Activated CD4-positive, alpha-beta memory T cell treated with anti-CD3 and anti-CD28 coated beads, Interleukin-2, amount 10 ng/mL, durations not matched to agents 7 days and 5 days (primary cell): ENCODE data around the gene FGF11. TPM values are rescaled to one million over a fixed set of nuclear protein-coding genes. Genes with fewer than 3 reads are reported as not detected.

ENCODE experiments used
- CTCF ChIA-PET: fragments of 350-600 bp; sonication (Branson Sonifier 250); formaldehyde crosslinking; loops from one replicate; lab custom pipeline; 2021; ENCODE audit warnings: antibody characterized with exemption, inconsistent platforms; lab: Charles Lee
- POLR2A ChIA-PET: fragments of 350-600 bp; sonication (Branson Sonifier 250); formaldehyde crosslinking; loops from one replicate; lab custom pipeline; 2021; ENCODE audit warnings: antibody characterized with exemption; lab: Charles Lee
- DNase-seq: peaks from one replicate; pipeline ENCODE4 v3.0.0-alpha.2; 2020
- H3K27ac Mint-ChIP-seq: one replicate; pipeline ENCODE4 v1.8.0; 2021; ENCODE audit warnings: mild to moderate bottlenecking, mixed read lengths
- H3K27me3 Mint-ChIP-seq: one replicate; pipeline ENCODE4 v1.8.0; 2021; ENCODE audit warnings: mixed read lengths
- H3K36me3 Mint-ChIP-seq: one replicate; pipeline ENCODE4 v1.8.0; 2021; ENCODE audit warnings: low read depth, mixed read lengths
- H3K4me1 Mint-ChIP-seq: one replicate; pipeline ENCODE4 v1.8.0; 2021; ENCODE audit warnings: mixed read lengths
- H3K4me3 Mint-ChIP-seq: one replicate; pipeline ENCODE4 v1.8.0; 2021; ENCODE audit warnings: mild to moderate bottlenecking, mixed read lengths
- H3K9me3 Mint-ChIP-seq: one replicate; pipeline ENCODE4 v1.8.0; 2021; ENCODE audit warnings: mixed read lengths
- total RNA-seq, 2 experiments: library from RNA; stranded (reverse); gene quantifications; one replicate each; pipeline ENCODE4 v1.2.3, GENCODE V29; 2021

Gene FGF11
- total RNA-seq, 2 experiments from 2014 or later = 8.9 to 10.8 TPM

DNA sequence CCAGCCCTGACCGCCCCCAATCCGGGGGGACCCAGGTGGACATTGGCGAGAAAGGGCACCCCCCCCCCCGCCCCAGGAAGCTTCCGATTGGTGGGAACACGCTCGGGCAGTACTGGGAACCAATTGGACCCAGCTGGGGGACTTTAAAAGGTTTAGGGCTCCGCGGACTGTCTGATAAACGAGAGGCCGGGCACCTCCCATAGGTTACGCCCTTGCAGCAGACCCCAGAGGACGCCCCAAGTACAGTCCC is 35.7 kb upstream of the FGF11 start:
- Mint-ChIP-seq H3K9me3 (no peaks in the 10 kb centered on the region), H3K4me1 (peaks cover 24% of the 10 kb centered on the region), H3K27ac (peak overlapping the region; percentile 91), H3K36me3 (peaks cover 7% of the 10 kb centered on the region), H3K4me3 (peak overlapping the region; percentile 95), H3K27me3 (peaks cover 13% of the 10 kb centered on the region)
- POLR2A ChIA-PET = interaction anchor here (0.6 to 3.0 kb wide), 20 partner anchors 9 to 454 kb away, joined by 3 to 24 read pairs (median 4); partner anchors contain the start of genes ACAP1, MPDU1, NAA38 and PLSCR3
- CTCF ChIA-PET = interaction anchor here (0.6 to 3.4 kb wide), 7 partner anchors 10 to 688 kb away, joined by 3 to 18 read pairs (median 4); partner anchors contain the start of gene TMEM102
- no peak for DNase-seq

DNA sequence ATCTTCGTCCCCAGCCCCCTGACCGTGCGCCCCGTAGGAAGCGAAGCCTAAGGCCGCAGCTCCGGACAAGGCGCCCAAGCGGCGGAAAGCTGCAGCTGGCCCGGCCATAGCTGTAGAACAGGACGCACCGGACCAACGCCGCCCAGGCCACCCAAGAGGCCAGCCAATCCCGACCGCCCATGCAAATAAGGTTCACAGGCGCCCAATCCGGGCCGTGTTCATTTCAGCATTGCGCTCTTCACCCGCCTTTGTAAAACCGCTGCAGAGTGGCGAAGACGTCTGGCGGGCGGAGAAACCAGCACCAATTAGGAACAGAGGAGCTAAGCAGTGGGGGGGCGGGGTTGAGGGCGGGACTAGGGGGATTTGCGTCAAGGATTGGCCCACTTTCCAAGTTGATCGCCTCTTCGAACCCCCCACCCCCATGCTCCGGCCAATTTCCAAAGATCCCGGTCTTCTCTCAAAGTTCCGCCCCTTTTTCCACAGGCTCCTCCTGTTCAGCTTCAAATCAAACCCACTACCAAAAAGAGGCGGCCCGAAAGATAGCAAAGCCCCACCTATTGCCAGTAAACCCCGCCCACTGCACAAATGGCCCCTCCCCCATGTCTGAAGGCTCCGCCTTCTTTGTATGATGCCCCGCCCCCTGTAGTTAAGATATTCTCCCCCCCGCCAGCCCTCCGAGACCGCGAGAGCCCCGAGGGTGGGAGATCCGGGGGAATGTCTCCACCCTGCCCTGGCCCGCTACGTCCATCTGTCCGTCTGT is 35.2 kb upstream of the FGF11 start, which contains the start of gene TMEM256:
Gene TMEM256, minus strand, starts transcription at position 121 of the 760 bp plus-strand sequence. Its CDS starts 13 bp downstream, at position 108.
- Mint-ChIP-seq H3K9me3 (no peaks in the 10 kb centered on the region), H3K4me3 (peak within 1 kb of the TSS; percentile 95), H3K4me1 (peaks cover 27% of the 10 kb centered on the region), H3K36me3 (peaks cover 7% of the 10 kb centered on the region), H3K27ac (peak within 1 kb of the TSS; percentile 91), H3K27me3 (peaks cover 15% of the 10 kb centered on the region)
- peak; percentile 98 for DNase-seq
- CTCF ChIA-PET = interaction anchor here (0.6 to 3.4 kb wide), 7 partner anchors 10 to 687 kb away, joined by 3 to 18 read pairs (median 4); partner anchors contain the start of gene TMEM102
- POLR2A ChIA-PET = interaction anchor here (0.8 to 3.0 kb wide), 17 partner anchors 10 to 453 kb away, joined by 3 to 24 read pairs (median 6); partner anchors contain the start of genes ACAP1, MPDU1, NAA38 and PLSCR3

DNA sequence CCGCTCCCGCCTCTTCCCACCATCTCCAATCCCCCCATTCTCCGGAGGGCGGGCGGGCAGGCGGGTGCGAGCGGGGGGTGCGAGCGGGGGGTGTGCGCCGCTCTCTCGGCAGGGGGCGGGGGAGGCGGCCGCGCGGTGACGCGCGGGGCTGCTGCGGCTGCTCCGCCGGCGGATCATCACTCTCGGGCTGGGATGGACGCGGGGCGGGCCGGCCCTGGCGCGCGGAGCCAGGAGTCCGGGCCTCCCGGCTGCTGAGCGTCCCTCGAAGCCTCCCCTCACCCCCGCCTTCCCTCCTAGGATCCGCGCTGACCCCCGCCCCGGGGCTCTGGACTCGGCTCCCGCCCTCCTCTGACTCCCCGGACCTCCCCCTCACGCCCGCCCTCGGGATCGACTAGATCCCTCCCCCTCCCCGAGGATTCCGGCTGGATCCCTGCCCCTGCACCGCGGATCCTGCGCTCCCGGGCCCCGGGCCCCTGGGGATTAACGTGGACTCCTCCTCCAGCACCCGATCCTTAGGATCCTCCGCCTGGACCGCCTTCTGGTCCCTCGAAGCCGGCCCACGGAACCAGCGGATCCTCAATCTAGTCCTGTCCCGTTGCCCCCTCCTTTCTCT is 34.5 kb upstream of the FGF11 start:
- H3K9me3 Mint-ChIP-seq = no peaks in the 10 kb centered on the region

DNA sequence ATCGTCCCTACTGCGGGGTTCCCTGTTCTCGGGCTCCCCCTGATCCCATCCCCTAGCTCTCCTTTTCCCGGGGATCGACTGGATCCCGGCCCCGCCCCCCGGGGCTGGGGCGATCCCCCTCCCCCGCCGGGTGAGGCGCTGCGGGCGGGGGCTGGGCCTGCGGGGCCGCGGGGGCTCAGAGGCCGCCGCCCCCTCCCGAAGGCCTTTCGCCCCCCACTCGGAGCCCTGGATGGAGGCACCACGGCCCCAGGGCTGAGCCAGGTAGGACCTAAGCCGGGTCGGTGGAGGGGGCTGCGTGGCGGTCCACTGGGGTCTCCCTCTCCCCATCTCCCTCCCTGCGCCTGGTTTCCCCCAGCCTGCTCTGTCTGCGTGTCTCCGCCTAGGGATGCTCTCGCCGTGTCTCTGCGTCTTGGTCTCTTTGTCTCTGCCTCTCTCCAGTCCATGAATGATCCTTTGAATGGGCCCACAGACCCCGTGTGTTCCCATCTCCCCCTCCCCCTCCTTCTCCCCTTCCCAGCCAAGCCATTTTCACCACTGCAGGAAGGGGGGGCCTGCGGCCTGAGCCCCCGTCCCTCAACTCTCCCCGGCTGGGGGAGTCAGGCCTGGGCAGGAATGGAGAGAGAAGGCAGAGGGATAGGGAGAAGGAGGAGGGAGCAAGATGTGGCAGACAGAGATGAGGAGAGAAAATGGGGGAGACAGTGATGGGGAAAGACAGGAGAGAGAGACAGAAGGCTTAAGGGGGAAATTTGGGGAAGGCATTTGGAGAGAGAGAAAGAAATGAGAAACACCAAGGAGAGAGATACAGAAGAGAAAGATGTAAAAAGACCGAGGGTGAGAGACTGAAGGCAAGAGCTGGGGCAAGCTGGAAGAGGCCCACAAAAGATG is 33.7 kb upstream of the FGF11 start:
- H3K27me3 Mint-ChIP-seq = peaks cover 19% of the 10 kb centered on the region
- H3K9me3 Mint-ChIP-seq = no peaks in the 10 kb centered on the region
- H3K4me3 Mint-ChIP-seq = peak overlapping the region; percentile 75
- CTCF ChIA-PET = no interaction called here
- H3K36me3 Mint-ChIP-seq = peaks cover 4% of the 10 kb centered on the region
- no peak overlapping the region for H3K27ac Mint-ChIP-seq
- no peak for DNase-seq
- POLR2A ChIA-PET = interaction anchor here (1.3 to 2.9 kb wide), 3 partner anchors 69 to 178 kb away, joined by 3 to 10 read pairs (median 6); partner anchors contain the start of genes ACAP1, MPDU1 and POLR2A
- H3K4me1 Mint-ChIP-seq = peaks cover 24% of the 10 kb centered on the region

More for the DNA sequence above, 34.5 kb upstream of the FGF11 start:
- POLR2A ChIA-PET = interaction anchor here (0.8 to 3.0 kb wide), 14 partner anchors 9 to 282 kb away, joined by 3 to 24 read pairs (median 6); partner anchors contain the start of genes ACAP1, MPDU1, PLSCR3 and POLR2A
- no peak for DNase-seq
- Mint-ChIP-seq H3K27me3 (peaks cover 19% of the 10 kb centered on the region), H3K36me3 (peaks cover 4% of the 10 kb centered on the region), H3K4me1 (peaks cover 25% of the 10 kb centered on the region), H3K4me3 (peak overlapping the region; percentile 95), H3K27ac (peak overlapping the region; percentile 91)
- CTCF ChIA-PET = interaction anchor here (0.8 to 3.4 kb wide), 4 partner anchors 16 to 184 kb away, joined by 3 to 18 read pairs (median 5); partner anchors contain the start of gene TMEM102

GRCh38 chr17:7406235-7406825 is 33.0 kb upstream of the FGF11 start:
- Mint-ChIP-seq H3K36me3 (peaks cover 4% of the 10 kb centered on the region), H3K9me3 (no peaks in the 10 kb centered on the region), H3K27ac (no peak overlapping the region), H3K27me3 (peaks cover 19% of the 10 kb centered on the region), H3K4me3 (peak overlapping the region; percentile 46), H3K4me1 (peaks cover 24% of the 10 kb centered on the region)
- ChIA-PET CTCF (interaction anchor here (1.7 kb wide), 1 partner anchor 30 kb away, joined by 4 read pairs; no protein-coding TSS in a partner anchor), POLR2A (no interaction called here)
- DNase-seq = no peak

DNA sequence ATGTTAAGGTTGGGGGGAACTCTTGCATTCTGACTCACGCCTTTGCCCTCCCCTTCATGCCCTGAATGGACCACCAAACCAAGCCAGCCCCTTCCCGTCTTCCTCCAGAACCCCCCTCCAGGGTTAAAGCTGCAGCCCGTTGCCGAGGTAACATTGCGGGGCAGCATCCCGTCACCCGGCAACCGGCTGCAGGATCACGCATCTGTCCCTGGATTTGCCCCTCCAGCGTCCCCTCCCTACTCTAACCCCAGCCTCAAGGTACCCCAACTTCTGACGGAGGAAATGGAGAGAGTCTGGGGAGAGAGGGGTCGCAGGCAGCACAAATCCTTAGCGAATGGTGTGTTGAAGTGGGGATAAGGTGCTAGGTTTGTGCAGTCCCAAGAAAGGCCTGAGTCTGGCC is 32.2 kb upstream of the FGF11 start:
- Mint-ChIP-seq H3K4me3 (no peak overlapping the region), H3K36me3 (no peaks in the 10 kb centered on the region), H3K4me1 (peaks cover 21% of the 10 kb centered on the region), H3K9me3 (no peaks in the 10 kb centered on the region), H3K27me3 (peaks cover 19% of the 10 kb centered on the region), H3K27ac (no peak overlapping the region)
- CTCF ChIA-PET = interaction anchor here (1.7 kb wide), 1 partner anchor 30 kb away, joined by 4 read pairs; no protein-coding TSS in a partner anchor
- POLR2A ChIA-PET = no interaction called here
- DNase-seq = no peak

DNA sequence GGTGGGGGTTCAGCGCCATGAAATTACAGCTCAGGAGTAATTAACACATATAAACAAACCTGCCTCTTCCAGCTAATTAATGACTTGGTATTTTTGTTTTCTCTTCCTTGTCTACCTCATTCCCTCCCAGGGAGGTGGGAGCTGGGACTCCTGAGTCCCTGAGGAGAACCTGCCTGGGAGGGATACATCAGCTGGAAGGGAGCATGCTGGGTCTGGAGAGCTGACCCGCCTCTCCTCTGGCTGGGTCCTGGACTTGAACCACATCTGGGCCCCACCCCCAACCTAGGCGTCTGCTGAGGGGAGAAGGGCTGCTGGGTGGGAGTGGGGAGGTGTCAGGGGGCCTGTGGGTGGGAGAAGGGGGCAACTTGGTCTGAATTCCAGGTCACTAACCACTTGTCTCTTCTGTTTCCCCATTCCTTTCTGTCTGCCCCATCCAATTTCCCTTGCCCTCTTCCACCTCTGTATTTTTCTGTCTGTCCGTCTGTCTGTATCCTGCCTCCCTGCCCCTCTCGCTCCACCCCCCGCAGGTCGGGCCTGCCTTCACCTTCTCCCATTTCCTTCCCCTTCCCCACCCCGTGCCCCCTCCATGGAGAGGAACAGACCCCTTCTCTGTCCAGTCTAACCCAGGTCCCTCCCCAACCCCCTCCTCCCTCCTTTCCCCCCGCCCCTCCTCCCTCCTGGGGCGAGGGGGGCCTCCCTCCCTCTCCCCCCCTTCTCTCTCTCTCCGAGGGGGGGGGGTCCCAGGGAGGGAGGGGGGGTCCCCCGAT is 31.6 kb upstream of the FGF11 start, which contains the start of gene NLGN2:
Gene NLGN2, plus strand, starts transcription at position 361 of the 767 bp plus-strand sequence. CDS start 411 bp downstream, outside the sequence.
- H3K9me3 Mint-ChIP-seq = no peaks in the 10 kb centered on the region
- POLR2A ChIA-PET = no interaction called here
- peaks cover 21% of the 10 kb centered on the region for H3K4me1 Mint-ChIP-seq
- peaks cover 19% of the 10 kb centered on the region for H3K27me3 Mint-ChIP-seq
- CTCF ChIA-PET = interaction anchor here (1.7 kb wide), 1 partner anchor 29 kb away, joined by 4 read pairs; no protein-coding TSS in a partner anchor
- H3K27ac Mint-ChIP-seq = no peak within 1 kb of the TSS
- DNase-seq = no peak
- no peak within 1 kb of the TSS for H3K4me3 Mint-ChIP-seq
- H3K36me3 Mint-ChIP-seq = no peaks in the 10 kb centered on the region

- Mint-ChIP-seq H3K4me1 (peaks cover 15% of the 10 kb centered on the region), H3K9me3 (no peaks in the 10 kb centered on the region), H3K36me3 (no peaks in the 10 kb centered on the region), H3K27me3 (peaks cover 19% of the 10 kb centered on the region), H3K4me3 (no peak overlapping the region), H3K27ac (no peak overlapping the region)
- CTCF ChIA-PET = interaction anchor here (0.6 to 1.7 kb wide), 2 partner anchors 26 to 28 kb away, joined by 4 read pairs; no protein-coding TSS in a partner anchor
- POLR2A ChIA-PET = no interaction called here
- peak; percentile 38 for DNase-seq
These were observed 31.0 kb upstream of the FGF11 start for GRCh38 chr17:7408252-7408727.

DNA sequence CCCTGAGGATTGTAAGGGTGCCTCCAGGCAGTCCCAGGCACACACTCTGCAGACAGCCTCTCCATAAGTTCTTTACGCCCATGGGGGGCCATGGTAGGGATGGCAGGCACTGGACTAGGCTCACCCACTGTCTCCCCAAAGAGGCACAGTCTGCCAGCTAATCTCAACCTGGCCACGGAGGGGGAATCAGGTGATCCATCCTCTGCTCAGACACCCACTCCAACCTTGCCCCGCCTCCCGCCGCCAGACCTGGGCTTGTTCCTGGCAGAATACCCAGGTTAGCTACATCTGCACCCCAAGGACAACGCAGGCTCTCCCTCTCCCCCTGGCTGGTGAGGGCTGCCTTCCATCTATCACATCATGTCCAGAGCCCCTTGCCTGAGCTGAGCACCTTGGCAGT is 30.4 kb upstream of the FGF11 start:
- POLR2A ChIA-PET = no interaction called here
- Mint-ChIP-seq H3K36me3 (no peaks in the 10 kb centered on the region), H3K4me3 (no peak overlapping the region), H3K9me3 (no peaks in the 10 kb centered on the region), H3K27me3 (peaks cover 19% of the 10 kb centered on the region), H3K27ac (no peak overlapping the region), H3K4me1 (peaks cover 14% of the 10 kb centered on the region)
- DNase-seq = no peak
- CTCF ChIA-PET = interaction anchor here (0.6 kb wide), 1 partner anchor 27 kb away, joined by 4 read pairs; no protein-coding TSS in a partner anchor

- H3K36me3 Mint-ChIP-seq = no peaks in the 10 kb centered on the region
- no peak overlapping the region for H3K4me3 Mint-ChIP-seq
- CTCF ChIA-PET = no interaction called here
- H3K4me1 Mint-ChIP-seq = peaks cover 14% of the 10 kb centered on the region
- no peak for DNase-seq
- no peaks in the 10 kb centered on the region for H3K9me3 Mint-ChIP-seq
- no peak overlapping the region for H3K27ac Mint-ChIP-seq
- H3K27me3 Mint-ChIP-seq = peaks cover 19% of the 10 kb centered on the region
- POLR2A ChIA-PET = interaction anchor here (0.9 kb wide), 1 partner anchor 15 kb away, joined by 4 read pairs; the partner anchor contains the start of gene SPEM2
These were observed 29.6 kb upstream of the FGF11 start for GRCh38 chr17:7409716-7410115.
